T-cell (primary cell): ENCODE results near the gene GJA9. TPM values are rescaled to one million over a fixed set of nuclear protein-coding genes. Genes with fewer than 3 reads are reported as not detected.
"Not testable (repeated sequence)": the region's sequence is repeated elsewhere in the genome, so short reads cannot be mapped to it uniquely, and the experiment has no call there.

Source experiments
- ATAC-seq, 4 experiments: fragments of 200-7000 bp in 3 of 4; fragments of 150-1000 bp in 1 of 4; cut with Tn5 transposase; replicated peaks in 1 of 4; 1 replicate in 3 of 4; 2 replicates in 1 of 4; pipeline ENCODE4 v1.10.0; 2021; ENCODE audit warnings: moderate library complexity in 3 of 4, mild to moderate bottlenecking in 2 of 4, moderate number of reproducible peaks in 1 of 4
- CTCF ChIA-PET, 2 donors: fragments of 300-600 bp; sonication (Branson Sonifier 250); formaldehyde crosslinking; loops; one replicate each; lab custom pipeline; 2022; ENCODE audit warnings: antibody characterized with exemption in 2 of 2; lab: Charles Lee
- POLR2A ChIA-PET, 2 donors: fragments of 300-600 bp; sonication (Branson Sonifier 250); formaldehyde crosslinking; loops; one replicate each; lab custom pipeline; 2022; ENCODE audit warnings: antibody characterized with exemption in 2 of 2; lab: Charles Lee
- DNase-seq, 35 experiments: peaks; one replicate each; pipeline versions ENCODE4 v3.0.0 to v3.0.0-alpha.2; 2013 to 2023
- H3K27ac ChIP-seq: one replicate; pipeline ENCODE4 v1.5.1; 2013; ENCODE audit warnings: low read length
- H3K27me3 ChIP-seq, 2 experiments: replicated peaks in 1 of 2; 1 replicate in 1 of 2; 2 replicates in 1 of 2; pipeline versions ENCODE4 v1.6.1 to v1.7.0; 2013; ENCODE audit warnings: low read length in 1 of 2, mixed read lengths in 1 of 2; ENCODE audit not compliant: control insufficient read depth in 2 of 2, insufficient read depth in 2 of 2; ENCODE audit errors: extremely low read depth in 1 of 2
- H3K36me3 ChIP-seq, 2 donors: 1 replicate in 1 of 2; 2 replicates in 1 of 2; pipeline versions ENCODE4 v1.6.1 to v1.7.0; 2013; ENCODE audit warnings: low read length in 1 of 2; ENCODE audit not compliant: control insufficient read depth in 2 of 2, insufficient read depth in 1 of 2; ENCODE audit errors: extremely low read depth in 1 of 2
- H3K4me1 ChIP-seq, 2 experiments: 1 replicate in 1 of 2; 2 replicates in 1 of 2; pipeline versions ENCODE4 v1.6.1 to v1.7.0; 2013; ENCODE audit warnings: low read length in 2 of 2, mixed read lengths in 1 of 2; ENCODE audit not compliant: insufficient read depth in 2 of 2, control insufficient read depth in 1 of 2; ENCODE audit errors: extremely low read depth in 1 of 2
- H3K4me3 ChIP-seq, 2 donors: 1 replicate in 1 of 2; 2 replicates in 1 of 2; pipeline versions ENCODE4 v1.5.1 to v1.7.0; 2013; ENCODE audit warnings: mild to moderate bottlenecking in 2 of 2, low read length in 1 of 2, moderate library complexity in 1 of 2; ENCODE audit not compliant: control insufficient read depth in 1 of 2; ENCODE audit errors: extremely low read depth in 1 of 2
- H3K9me3 ChIP-seq: 2 replicates; pipeline ENCODE4 v1.7.0; 2013
- H3K27ac Mint-ChIP-seq, 2 donors: one replicate each; pipeline ENCODE4 v1.8.0; 2020 to 2021; ENCODE audit warnings: mild to moderate bottlenecking in 2 of 2, mixed read lengths in 2 of 2
- H3K27me3 Mint-ChIP-seq, 2 donors: one replicate each; pipeline ENCODE4 v1.8.0; 2021 to 2022; ENCODE audit warnings: mixed read lengths in 2 of 2
- H3K36me3 Mint-ChIP-seq: one replicate; pipeline ENCODE4 v1.8.0; 2021; ENCODE audit warnings: mixed read lengths
- H3K4me1 Mint-ChIP-seq, 3 donors: one replicate each; pipeline ENCODE4 v1.8.0; 2020 to 2022; ENCODE audit warnings: mixed read lengths in 3 of 3, mild to moderate bottlenecking in 1 of 3
- H3K4me3 Mint-ChIP-seq, 3 donors: one replicate each; pipeline ENCODE4 v1.8.0; 2020 to 2022; ENCODE audit warnings: mild to moderate bottlenecking in 3 of 3, mixed read lengths in 3 of 3, moderate library complexity in 3 of 3
- H3K9me3 Mint-ChIP-seq, 3 donors: one replicate each; pipeline ENCODE4 v1.8.0; 2020 to 2022; ENCODE audit warnings: mixed read lengths in 3 of 3
- WGBS: methylation state at CpG from one replicate; pipeline ENCODE4 v1.1.5; 2013; ENCODE audit warnings: missing lambda C conversion rate; ENCODE audit not compliant: insufficient coverage; 5-methylcytosine and 5-hydroxymethylcytosine counted together
- total RNA-seq, 35 experiments: library from RNA in 6 of 35; stranded (reverse) in 6 of 35; fragments of 120-200 nt in 1 of 35; gene quantifications; one replicate each; pipeline versions ENCODE4 v1.2.1 to v1.2.4 and lab custom pipeline; 2013 to 2026

Gene GJA9
- total RNA-seq, 5 donors from 2014 or later (not counting 1 experiment from before 2014, with no cell fraction given) = not detected

GRCh38 chr1:38918568-38918967 lies 37.2 kb upstream of the GJA9 start:
- no peak overlapping the region for H3K4me3 Mint-ChIP-seq

GRCh38 chr1:38917772-38918171 lies 36.4 kb upstream of the GJA9 start:
- DNase-seq = no peak
- Histone ChIP-seq H3K9me3 (no peaks in the 10 kb centered on the region), H3K4me1 (no peaks in the 10 kb centered on the region), H3K27ac (no peak overlapping the region), H3K27me3 (no peaks in the 10 kb centered on the region), H3K36me3 (no peaks in the 10 kb centered on the region), H3K4me3 (no peak overlapping the region)
- no peak overlapping the region for H3K27ac Mint-ChIP-seq
- peaks cover 0 to 2% (median 0%) of the 10 kb centered on the region in 3 donors for H3K4me1 Mint-ChIP-seq
- H3K9me3 Mint-ChIP-seq = no peaks in the 10 kb centered on the region
- H3K36me3 Mint-ChIP-seq = no peaks in the 10 kb centered on the region
- WGBS = no CpG with 5 or more reads among the region's 1 CpG
- no peak for ATAC-seq
- POLR2A ChIA-PET = interaction anchor here in 1 of 2 donors (0.5 kb wide), 1 partner anchor 167 kb away, joined by 3 read pairs; no protein-coding TSS in a partner anchor
- CTCF ChIA-PET = no interaction called here
- no peaks in the 10 kb centered on the region for H3K27me3 Mint-ChIP-seq
- no peak overlapping the region for H3K4me3 Mint-ChIP-seq

More at GRCh38 chr1:38918568-38918967, 37.2 kb upstream of the GJA9 start:
- no peaks in the 10 kb centered on the region for H3K9me3 ChIP-seq
- peaks cover 0 to 2% (median 0%) of the 10 kb centered on the region in 3 donors for H3K4me1 Mint-ChIP-seq
- H3K27ac Mint-ChIP-seq = no peak overlapping the region
- no peaks in the 10 kb centered on the region for H3K9me3 Mint-ChIP-seq
- whole genome bisulfite sequencing = 80% methylated on average over 3 of the region's 5 CpGs
- ChIA-PET POLR2A (no interaction called here), CTCF (no interaction called here)
- H3K4me3 ChIP-seq = no peak overlapping the region
- ATAC-seq (no peak), DNase-seq (no peak)
- no peak overlapping the region for H3K27ac ChIP-seq
- no peaks in the 10 kb centered on the region for H3K4me1 ChIP-seq
- H3K27me3 ChIP-seq = no peaks in the 10 kb centered on the region
- H3K27me3 Mint-ChIP-seq = no peaks in the 10 kb centered on the region
- H3K36me3 ChIP-seq = no peaks in the 10 kb centered on the region
- H3K36me3 Mint-ChIP-seq = no peaks in the 10 kb centered on the region

DNA sequence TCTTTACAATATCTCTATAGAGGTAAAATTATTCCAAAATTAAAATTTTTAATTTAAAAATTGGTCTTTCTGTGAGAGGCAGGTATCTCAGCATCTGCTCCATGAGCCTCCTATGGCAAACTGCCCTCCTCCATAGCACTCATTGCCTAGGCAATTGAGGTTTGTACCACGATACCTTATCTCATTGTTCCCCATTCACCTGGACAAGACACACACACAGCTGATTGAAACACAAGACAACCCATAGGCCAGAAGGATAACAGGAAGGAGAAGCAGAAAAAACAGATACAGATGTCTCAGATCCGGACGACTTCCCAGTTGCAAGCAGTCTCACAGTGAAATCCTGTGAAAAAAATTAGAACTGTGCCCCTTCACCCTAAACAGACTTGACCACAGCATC lies 36.0 kb upstream of the GJA9 start:
- ChIA-PET POLR2A (interaction anchor here in 1 of 2 donors (0.5 kb wide), 1 partner anchor 168 kb away, joined by 3 read pairs; no protein-coding TSS in a partner anchor), CTCF (no interaction called here)
- Histone ChIP-seq H3K27me3 (no peaks in the 10 kb centered on the region), H3K4me1 (no peaks in the 10 kb centered on the region), H3K27ac (no peak overlapping the region), H3K36me3 (no peaks in the 10 kb centered on the region), H3K4me3 (no peak overlapping the region), H3K9me3 (no peaks in the 10 kb centered on the region)
- Mint-ChIP-seq H3K36me3 (no peaks in the 10 kb centered on the region), H3K27me3 (no peaks in the 10 kb centered on the region), H3K27ac (no peak overlapping the region), H3K9me3 (no peaks in the 10 kb centered on the region), H3K4me3 (no peak overlapping the region), H3K4me1 (peaks cover 0 to 2% (median 0%) of the 10 kb centered on the region in 3 donors)
- 90% methylated on average over 3 of the region's 3 CpGs for WGBS
- ATAC-seq (no peak), DNase-seq (no peak)

- H3K4me3 Mint-ChIP-seq = no peak overlapping the region
- Histone ChIP-seq H3K36me3 (no peaks in the 10 kb centered on the region), H3K27me3 (no peaks in the 10 kb centered on the region), H3K9me3 (no peaks in the 10 kb centered on the region), H3K4me1 (no peaks in the 10 kb centered on the region), H3K27ac (no peak overlapping the region), H3K4me3 (no peak overlapping the region)
- H3K27me3 Mint-ChIP-seq = no peaks in the 10 kb centered on the region
- POLR2A ChIA-PET = no interaction called here
- DNase-seq (no peak), ATAC-seq (no peak)
- CTCF ChIA-PET = no interaction called here
- 33% methylated on average over 2 of the region's 3 CpGs for WGBS
- no peaks in the 10 kb centered on the region for H3K9me3 Mint-ChIP-seq
- peaks cover 0 to 2% (median 0%) of the 10 kb centered on the region in 3 donors for H3K4me1 Mint-ChIP-seq
- no peaks in the 10 kb centered on the region for H3K36me3 Mint-ChIP-seq
- H3K27ac Mint-ChIP-seq = no peak overlapping the region
Observed at GRCh38 chr1:38915352-38915948, 34.1 kb upstream of the GJA9 start.

DNA sequence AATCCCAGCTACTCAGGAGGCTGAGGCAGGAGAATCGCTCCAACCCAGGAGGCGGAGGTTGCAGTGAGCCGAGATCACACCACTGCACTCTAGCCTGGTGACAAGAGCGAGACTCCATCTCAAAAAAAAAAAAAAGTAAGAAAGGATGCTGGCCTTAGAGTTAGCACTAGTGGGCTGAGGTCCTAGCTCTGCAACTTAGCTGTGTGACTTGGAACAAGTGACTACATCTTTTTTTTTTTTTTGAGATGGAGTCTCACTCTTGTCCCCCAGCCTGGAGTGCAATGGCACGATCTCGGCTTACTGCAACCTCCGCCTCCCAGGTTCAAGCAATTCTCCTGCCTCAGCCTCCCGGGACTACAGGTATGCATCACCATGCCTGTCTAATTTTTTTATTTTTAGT lies 33.5 kb upstream of the GJA9 start:
- H3K9me3 ChIP-seq, H3K27me3 ChIP-seq, H3K4me3 Mint-ChIP-seq, H3K27me3 Mint-ChIP-seq, POLR2A ChIA-PET, H3K27ac ChIP-seq, H3K27ac Mint-ChIP-seq, H3K36me3 ChIP-seq, CTCF ChIA-PET, H3K4me1 ChIP-seq, H3K36me3 Mint-ChIP-seq, H3K9me3 Mint-ChIP-seq, ATAC-seq, H3K4me1 Mint-ChIP-seq, DNase-seq, H3K4me3 ChIP-seq: not testable (repeated sequence)
- WGBS = 100% methylated on average over 4 of the region's 8 CpGs

- no peaks in the 10 kb centered on the region for H3K9me3 ChIP-seq
- Mint-ChIP-seq H3K27me3 (no peaks in the 10 kb centered on the region), H3K27ac (no peak overlapping the region), H3K4me1 (no peaks in the 10 kb centered on the region), H3K36me3 (no peaks in the 10 kb centered on the region), H3K9me3 (peaks cover 0 to 4% (median 0%) of the 10 kb centered on the region in 3 donors), H3K4me3 (no peak overlapping the region)
- no peaks in the 10 kb centered on the region for H3K27me3 ChIP-seq
- CTCF ChIA-PET = interaction anchor here in 1 of 2 donors (0.6 kb wide), 1 partner anchor 92 kb away, joined by 3 read pairs; no protein-coding TSS in a partner anchor
- H3K4me3 ChIP-seq = no peak overlapping the region
- ATAC-seq (no peak), DNase-seq (no peak)
- no peaks in the 10 kb centered on the region for H3K36me3 ChIP-seq
- WGBS = 94% methylated on average over 8 of the region's 13 CpGs
- H3K4me1 ChIP-seq = no peaks in the 10 kb centered on the region
- POLR2A ChIA-PET = interaction anchor here in 1 of 2 donors (0.6 kb wide), 1 partner anchor 50 kb away, joined by 11 read pairs; no protein-coding TSS in a partner anchor
- H3K27ac ChIP-seq = no peak overlapping the region
Observed at GRCh38 chr1:38908821-38909220, 27.4 kb upstream of the GJA9 start.
